DND-41 (cell line): ENCODE data around the gene TTC38.

Experiments used
- ATAC-seq: fragments of 200-7000 bp; cut with Tn5 transposase; 3 replicates; pipeline ENCODE4 v1.9.1; 2021; ENCODE audit warnings: low read depth; ENCODE audit not compliant: insufficient read depth
- DNase-seq: peaks from one replicate; pipeline ENCODE4 v3.0.0-alpha.2; 2020
- H2AFZ ChIP-seq: 2 replicates; pipeline ENCODE4 v1.6.0; 2012; ENCODE audit warnings: low read depth, low read length
- H3K27ac ChIP-seq: 2 replicates; pipeline ENCODE4 v1.5.1; 2012; ENCODE audit warnings: low read length, inconsistent platforms
- H3K27me3 ChIP-seq: fragments of 200-600 bp; sonication (generic); 2 replicates; pipeline ENCODE4 v1.6.0; 2012; ENCODE audit warnings: low read length, mild to moderate bottlenecking, inconsistent platforms; ENCODE audit not compliant: insufficient read depth, poor library complexity
- H3K36me3 ChIP-seq: 2 replicates; pipeline ENCODE4 v1.5.1; 2012; ENCODE audit warnings: low read length, inconsistent platforms; ENCODE audit not compliant: insufficient read depth
- H3K4me1 ChIP-seq: 2 replicates; pipeline ENCODE4 v1.5.1; 2012; ENCODE audit warnings: mild to moderate bottlenecking, low read length; ENCODE audit not compliant: insufficient read depth
- H3K4me2 ChIP-seq: 2 replicates; pipeline ENCODE4 v1.6.0; 2012; ENCODE audit warnings: mild to moderate bottlenecking, moderate library complexity, low read length, inconsistent platforms; ENCODE audit not compliant: insufficient read depth
- H3K4me3 ChIP-seq, 2 experiments: fragments of 200-600 bp in 1 of 2; shearing (Covaris generic) in 1 of 2; 2 replicates each; pipeline ENCODE4 v1.5.1; 2012 to 2016; ENCODE audit warnings: inconsistent platforms in 2 of 2, low read length in 2 of 2, mild to moderate bottlenecking in 2 of 2, low read depth in 1 of 2, moderate library complexity in 1 of 2
- H3K79me2 ChIP-seq: 2 replicates; pipeline ENCODE4 v1.6.0; 2012; ENCODE audit warnings: low read length, inconsistent platforms; ENCODE audit not compliant: insufficient read depth
- H3K9ac ChIP-seq: 2 replicates; pipeline ENCODE4 v1.6.0; 2012; ENCODE audit warnings: low read depth, mild to moderate bottlenecking, inconsistent platforms, low read length, moderate library complexity
- H3K9me3 ChIP-seq: 2 replicates; pipeline ENCODE4 v1.5.1; 2012; ENCODE audit warnings: low read length, moderate library complexity, mild to moderate bottlenecking, inconsistent platforms; ENCODE audit not compliant: insufficient read depth, severe bottlenecking
- H4K20me1 ChIP-seq: 2 replicates; pipeline ENCODE4 v1.6.0; 2012; ENCODE audit warnings: low read length; ENCODE audit not compliant: insufficient read depth
- EZH2 ChIP-seq: IDR thresholded peaks from 3 replicates; pipeline ENCODE4 v1.6.1; 2012; ENCODE audit warnings: borderline replicate concordance, low read depth, mild to moderate bottlenecking, moderate library complexity, low read length, inconsistent platforms; ENCODE audit not compliant: severe bottlenecking
- TF ChIP-seq, protein P1 (sequence below): IDR thresholded peaks from 2 replicates; pipeline ENCODE4 v1.5.1; 2012; ENCODE audit warnings: borderline replicate concordance, low read length, moderate library complexity, mild to moderate bottlenecking; ENCODE audit not compliant: poor library complexity, severe bottlenecking; ENCODE audit errors: extremely low read depth

The TTC38 gene

DNA sequence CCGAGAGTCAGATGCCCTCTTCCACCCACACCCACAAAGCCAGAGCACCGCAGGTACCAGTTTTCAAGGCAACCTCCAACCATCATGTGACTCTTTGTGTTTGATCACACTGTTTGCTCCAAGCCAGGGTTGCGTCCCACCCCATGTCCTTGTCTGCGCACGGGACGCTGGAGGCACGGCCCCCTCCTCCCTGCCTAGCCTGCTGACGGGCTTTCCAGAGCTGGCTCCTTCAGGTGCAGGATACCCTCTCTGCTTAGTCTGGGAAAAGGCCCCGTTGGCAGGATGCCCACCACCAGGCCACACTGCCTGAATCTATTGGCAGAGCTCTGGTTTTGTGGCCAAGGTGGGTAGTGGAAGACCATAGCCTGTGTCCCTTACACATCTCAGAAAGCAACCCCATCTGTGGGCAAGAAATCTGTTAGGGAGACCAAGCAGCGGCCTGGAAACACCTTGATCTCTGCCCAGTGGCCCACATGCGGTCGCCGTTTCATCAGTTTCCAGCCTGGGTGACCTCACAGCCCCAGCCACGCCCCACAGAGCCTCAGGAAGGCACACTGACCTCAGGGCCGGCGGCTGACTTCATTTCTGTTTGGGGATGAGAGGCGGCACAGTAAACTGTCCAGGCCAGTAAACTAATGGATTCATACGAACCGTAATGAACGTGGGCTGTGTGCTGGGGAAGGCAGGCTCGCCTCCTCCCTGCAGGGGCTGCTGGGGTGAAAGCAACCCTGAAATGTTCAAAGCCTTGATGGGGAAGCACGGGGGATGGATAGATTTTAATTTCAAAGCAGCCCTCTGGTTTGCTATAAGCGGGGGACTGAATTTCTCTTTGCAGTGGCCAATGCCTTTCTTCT is 43.5 kb upstream of the TTC38 start:
- H3K79me2 ChIP-seq = no peaks in the 10 kb centered on the region
- H2AFZ ChIP-seq = no peak overlapping the region
- no peaks in the 10 kb centered on the region for H3K27me3 ChIP-seq
- no peaks in the 10 kb centered on the region for H4K20me1 ChIP-seq
- no peaks in the 10 kb centered on the region for H3K9me3 ChIP-seq
- 0 out of 2 replicates have a peak, but pooled peaks cover 3% of the 10 kb centered on the region for H3K4me1 ChIP-seq
- peaks cover 48% of the 10 kb centered on the region for H3K36me3 ChIP-seq
- H3K4me2 ChIP-seq = no peak overlapping the region
- TF ChIP-seq, protein P1, sequence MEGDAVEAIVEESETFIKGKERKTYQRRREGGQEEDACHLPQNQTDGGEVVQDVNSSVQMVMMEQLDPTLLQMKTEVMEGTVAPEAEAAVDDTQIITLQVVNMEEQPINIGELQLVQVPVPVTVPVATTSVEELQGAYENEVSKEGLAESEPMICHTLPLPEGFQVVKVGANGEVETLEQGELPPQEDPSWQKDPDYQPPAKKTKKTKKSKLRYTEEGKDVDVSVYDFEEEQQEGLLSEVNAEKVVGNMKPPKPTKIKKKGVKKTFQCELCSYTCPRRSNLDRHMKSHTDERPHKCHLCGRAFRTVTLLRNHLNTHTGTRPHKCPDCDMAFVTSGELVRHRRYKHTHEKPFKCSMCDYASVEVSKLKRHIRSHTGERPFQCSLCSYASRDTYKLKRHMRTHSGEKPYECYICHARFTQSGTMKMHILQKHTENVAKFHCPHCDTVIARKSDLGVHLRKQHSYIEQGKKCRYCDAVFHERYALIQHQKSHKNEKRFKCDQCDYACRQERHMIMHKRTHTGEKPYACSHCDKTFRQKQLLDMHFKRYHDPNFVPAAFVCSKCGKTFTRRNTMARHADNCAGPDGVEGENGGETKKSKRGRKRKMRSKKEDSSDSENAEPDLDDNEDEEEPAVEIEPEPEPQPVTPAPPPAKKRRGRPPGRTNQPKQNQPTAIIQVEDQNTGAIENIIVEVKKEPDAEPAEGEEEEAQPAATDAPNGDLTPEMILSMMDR = no peak
- no peak for TF ChIP-seq EZH2
- DNase-seq = no peak
- ATAC-seq = no peak
- no peak overlapping the region for H3K4me3 ChIP-seq
- no peak overlapping the region for H3K9ac ChIP-seq
- peak overlapping the region; percentile 25; the same call in 1 of the 2 replicates for H3K27ac ChIP-seq

DNA sequence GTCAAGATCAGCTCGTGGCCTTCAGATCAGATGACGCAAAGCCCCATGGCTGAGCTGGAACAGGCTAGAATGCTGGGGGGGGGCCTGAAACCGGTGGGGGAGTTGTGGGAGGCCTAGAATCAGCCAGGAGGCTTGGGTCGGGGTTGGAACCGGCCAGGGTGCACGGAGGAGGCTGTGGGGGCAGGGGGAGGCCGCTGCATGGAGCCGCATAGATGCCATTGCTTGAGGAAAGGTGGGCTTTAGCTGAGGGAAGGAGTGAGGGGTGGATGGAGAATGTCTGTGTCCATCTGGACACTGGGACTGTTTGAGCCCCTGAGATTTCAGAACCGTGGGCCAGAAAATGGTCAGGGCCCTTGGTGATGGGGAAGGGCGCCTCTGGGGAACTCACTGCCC is 42.9 kb upstream of the TTC38 start:
- Histone ChIP-seq H2AFZ (no peak overlapping the region), H4K20me1 (no peaks in the 10 kb centered on the region), H3K4me3 (no peak overlapping the region), H3K79me2 (no peaks in the 10 kb centered on the region), H3K36me3 (peaks cover 42% of the 10 kb centered on the region), H3K9ac (no peak overlapping the region), H3K9me3 (no peaks in the 10 kb centered on the region), H3K27me3 (no peaks in the 10 kb centered on the region), H3K4me1 (no peaks in the 10 kb centered on the region), H3K27ac (no peak overlapping the region; the same call in 1 of the 2 replicates), H3K4me2 (no peak overlapping the region)
- DNase-seq (no peak), ATAC-seq (no peak)
- TF ChIP-seq EZH2 = no peak

DNA sequence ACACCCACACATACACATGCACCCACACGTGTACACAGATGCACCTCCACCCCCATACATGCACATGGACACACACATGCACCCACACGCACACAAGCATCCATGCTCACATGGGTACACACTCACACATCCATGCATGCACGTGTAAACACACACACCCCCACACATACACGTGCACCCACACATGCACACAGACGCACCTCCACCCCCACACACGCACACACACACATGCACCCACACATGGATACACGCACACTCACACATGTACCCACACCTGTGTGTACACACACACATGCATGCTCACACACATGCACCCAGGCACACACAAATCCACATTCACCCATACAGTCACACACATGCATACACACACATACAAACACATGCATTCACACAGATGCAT is 42.2 kb upstream of the TTC38 start:
- H3K9ac ChIP-seq = no peak overlapping the region
- no peak for ATAC-seq

DNA sequence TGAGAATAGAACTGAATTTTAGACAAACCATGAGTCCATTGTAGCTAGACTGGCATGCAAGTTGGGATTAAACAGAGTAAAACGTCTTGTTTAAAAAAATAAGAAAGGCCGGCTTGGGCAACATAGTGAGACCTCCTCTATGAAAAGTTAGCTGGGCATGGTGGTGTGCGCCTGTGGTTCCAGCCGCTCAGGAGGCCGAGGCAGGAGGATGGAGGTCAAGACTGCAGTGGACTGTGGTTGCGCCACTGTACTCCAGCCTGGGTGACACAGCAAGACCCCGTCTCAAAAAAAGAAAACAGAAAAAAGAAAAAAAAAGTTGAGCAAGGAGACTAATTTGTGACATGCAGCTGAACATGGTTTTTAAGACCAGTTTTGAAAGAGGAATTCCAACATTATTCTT is 41.2 kb upstream of the TTC38 start:
- Histone ChIP-seq H2AFZ (no peak overlapping the region), H3K27ac (no peak overlapping the region), H4K20me1 (no peaks in the 10 kb centered on the region), H3K9me3 (no peaks in the 10 kb centered on the region), H3K9ac (no peak overlapping the region), H3K4me1 (no peaks in the 10 kb centered on the region), H3K4me3 (no peak overlapping the region), H3K36me3 (peaks cover 30% of the 10 kb centered on the region), H3K27me3 (no peaks in the 10 kb centered on the region), H3K79me2 (no peaks in the 10 kb centered on the region), H3K4me2 (no peak overlapping the region)
- ATAC-seq (no peak), DNase-seq (no peak)
- TF ChIP-seq, protein P1 = no peak
- TF ChIP-seq EZH2 = no peak

More for the DNA sequence above, 42.2 kb upstream of the TTC38 start:
- Histone ChIP-seq H4K20me1 (no peaks in the 10 kb centered on the region), H3K79me2 (no peaks in the 10 kb centered on the region), H3K4me2 (no peak overlapping the region), H3K36me3 (peaks cover 34% of the 10 kb centered on the region), H3K4me1 (no peaks in the 10 kb centered on the region), H3K4me3 (no peak overlapping the region), H2AFZ (no peak overlapping the region), H3K9me3 (no peaks in the 10 kb centered on the region), H3K27ac (no peak overlapping the region; the same call in 1 of the 2 replicates), H3K27me3 (no peaks in the 10 kb centered on the region)
- no peak for DNase-seq
- TF ChIP-seq, protein P1 = no peak
- no peak for TF ChIP-seq EZH2
